HG03060 (cell line): Measurements from ENCODE around the gene SERPINE1.

ENCODE experiments used
- ATAC-seq: cut with Tn5 transposase; IDR thresholded peaks from one replicate; pipeline ENCODE4 v1.9.1; 2021; ENCODE audit warnings: low read depth, moderate number of reproducible peaks; ENCODE audit not compliant: unreplicated experiment

SERPINE1 gene

GRCh38 chr7:101185258-101185839 is 58.4 kb downstream of the SERPINE1 start:
- ATAC-seq, result no peak

DNA sequence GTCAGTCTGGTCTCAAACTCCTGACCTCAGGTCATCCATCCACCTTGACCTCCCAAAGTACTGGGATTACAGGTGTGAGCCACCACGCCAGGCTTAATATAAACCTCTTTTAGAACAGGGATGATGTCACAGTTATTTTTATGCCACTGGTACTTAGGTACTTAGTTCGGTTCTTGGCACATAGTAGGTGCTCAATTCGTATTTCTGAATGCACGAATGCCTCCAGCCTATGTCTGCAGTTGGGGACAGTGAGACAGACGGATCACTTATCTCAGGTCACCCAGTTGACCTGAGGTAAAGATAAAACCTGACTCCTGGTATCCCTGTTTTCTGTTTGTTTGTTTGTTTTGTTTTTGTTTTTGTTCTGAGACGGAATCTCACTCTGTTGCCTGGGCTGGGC is 59.3 kb downstream of the SERPINE1 start:
- ATAC-seq, result no peak

DNA sequence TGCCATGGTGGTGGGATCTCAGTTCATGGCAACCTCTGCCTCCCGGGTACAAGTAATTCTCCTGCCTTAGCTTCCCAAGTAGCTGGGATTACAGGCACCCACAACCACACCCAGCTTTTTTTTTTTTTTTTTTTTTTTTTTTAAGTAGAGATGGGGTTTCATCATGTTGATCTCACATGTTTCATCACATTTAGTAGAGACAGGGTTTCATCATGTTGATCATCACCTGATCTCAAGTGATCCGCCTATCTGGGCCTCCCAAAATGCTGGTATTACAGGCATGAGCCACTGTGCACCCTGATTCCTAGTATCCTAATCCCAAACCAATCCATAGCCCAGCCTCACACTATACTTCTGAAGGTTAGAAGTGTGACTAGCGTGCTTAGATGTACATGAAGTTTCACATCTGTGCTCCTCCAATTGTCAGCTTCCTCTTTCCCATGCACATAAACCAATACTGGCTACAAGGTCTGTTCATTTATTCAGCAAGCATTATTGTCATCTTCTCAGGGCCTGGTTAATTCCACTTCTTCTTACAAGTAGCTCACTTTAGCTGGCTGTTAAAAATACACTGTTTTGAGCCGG is 60.0 kb downstream of the SERPINE1 start:
- no peak for ATAC-seq
